GM19468 (cell line): ENCODE data around the gene ARHGEF17.

Source experiments
- ATAC-seq: cut with Tn5 transposase; IDR thresholded peaks from one replicate; pipeline ENCODE4 v1.9.1; 2021; ENCODE audit warnings: mild to moderate bottlenecking, moderate library complexity, moderate number of reproducible peaks; ENCODE audit not compliant: unreplicated experiment; ENCODE audit errors: extremely low read depth

The ARHGEF17 gene

GRCh38 chr11:73325036-73325981 lies 17.2 kb downstream of the ARHGEF17 start:
- ATAC-seq: peak; percentile 51

DNA sequence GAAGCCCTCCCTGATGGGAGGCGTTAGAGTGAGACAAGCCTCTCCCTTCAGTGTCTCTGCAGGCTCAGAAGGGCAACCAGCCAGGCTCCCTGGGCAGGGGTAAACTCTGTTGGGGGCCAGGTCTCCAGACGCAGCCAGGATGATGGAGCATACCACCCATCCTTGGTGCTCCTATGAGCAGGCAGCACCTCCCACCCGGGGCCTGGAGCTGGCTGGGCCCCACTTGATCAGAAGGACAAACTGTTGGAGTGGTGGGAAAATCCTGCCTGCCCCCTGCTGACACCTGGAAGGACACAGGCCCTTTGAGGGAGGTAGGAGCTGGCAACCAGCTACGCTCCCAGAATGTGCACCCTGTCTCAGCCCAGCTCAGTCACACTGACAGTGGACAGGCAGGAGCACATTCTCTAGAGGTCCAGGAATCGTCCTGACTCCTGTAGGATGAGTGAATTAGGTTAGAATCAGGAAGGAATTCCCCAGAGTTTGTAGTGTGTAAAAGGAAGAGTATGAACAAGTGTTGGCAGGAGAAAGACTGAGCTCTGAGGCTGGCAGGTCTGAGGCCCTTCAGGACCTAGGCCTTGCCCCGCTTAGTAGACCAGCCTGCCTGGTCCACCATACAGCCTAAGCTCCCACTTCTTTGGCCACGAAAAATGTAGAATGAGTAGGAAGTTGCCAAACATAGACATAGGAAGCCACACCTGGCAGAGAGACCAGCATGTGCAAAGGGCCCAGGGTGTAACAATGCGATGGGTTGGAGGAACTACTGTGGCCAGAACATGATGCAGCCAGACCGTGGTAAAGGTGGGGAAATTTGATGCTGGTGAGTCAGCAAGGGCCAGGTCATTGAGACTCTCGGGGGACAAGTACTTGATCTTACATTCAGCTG lies 19.1 kb downstream of the ARHGEF17 start:
- no peak for ATAC-seq

DNA sequence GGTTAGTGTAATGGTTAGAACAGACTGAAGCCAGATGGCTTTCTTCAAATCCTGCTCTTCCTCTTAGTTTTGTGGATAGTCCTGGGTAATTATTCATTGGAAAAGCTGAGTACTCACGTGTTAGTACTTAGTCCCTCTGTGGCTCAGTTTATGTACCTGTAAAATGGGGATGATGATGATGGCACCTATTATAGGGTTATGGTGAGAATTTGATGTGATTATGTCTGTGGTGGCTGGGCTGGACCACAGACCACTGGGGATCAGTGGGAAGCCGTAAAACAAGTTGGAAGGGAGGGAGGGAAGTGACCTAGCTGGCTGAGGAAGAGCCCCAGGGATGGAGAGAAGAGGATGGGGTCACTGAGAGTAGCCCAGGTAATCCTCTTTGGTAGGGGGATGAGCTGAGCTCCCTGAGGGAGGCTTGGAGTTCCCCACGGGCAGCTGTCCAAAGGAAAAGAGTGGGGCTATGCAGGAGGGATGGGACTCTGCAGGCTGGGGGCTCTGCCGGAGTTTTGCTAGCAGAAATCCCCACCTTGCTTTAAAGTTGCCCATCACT lies 19.8 kb downstream of the ARHGEF17 start:
- ATAC-seq: no peak

DNA sequence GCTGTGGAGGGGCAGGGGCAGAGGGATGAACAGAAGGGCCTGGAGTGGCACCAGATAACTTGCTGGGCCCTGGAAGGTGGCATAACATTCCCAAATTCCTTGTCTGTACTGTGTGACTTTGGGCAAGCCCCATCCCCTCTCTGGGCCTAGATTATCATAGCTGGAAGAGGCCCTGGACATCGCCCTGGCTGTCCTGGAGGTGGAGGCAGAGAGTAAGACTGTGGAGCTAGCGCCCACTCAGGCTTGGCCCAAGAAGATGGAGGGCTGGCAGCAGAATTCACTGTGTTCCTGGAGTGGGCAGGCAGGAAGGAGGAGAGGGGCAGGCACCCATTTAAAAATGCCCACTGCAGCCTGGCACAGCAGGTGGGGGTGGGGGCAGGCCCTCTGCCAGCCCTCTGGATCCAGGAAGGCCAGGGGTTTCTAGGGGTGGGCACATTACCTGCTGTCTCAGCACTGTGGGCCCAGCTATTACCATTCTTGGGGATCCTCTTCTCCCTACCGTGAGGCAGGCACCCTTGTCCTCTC lies 22.6 kb downstream of the ARHGEF17 start:
- ATAC-seq: no peak

GRCh38 chr11:73331138-73331916 lies 23.3 kb downstream of the ARHGEF17 start:
- no peak for ATAC-seq

DNA sequence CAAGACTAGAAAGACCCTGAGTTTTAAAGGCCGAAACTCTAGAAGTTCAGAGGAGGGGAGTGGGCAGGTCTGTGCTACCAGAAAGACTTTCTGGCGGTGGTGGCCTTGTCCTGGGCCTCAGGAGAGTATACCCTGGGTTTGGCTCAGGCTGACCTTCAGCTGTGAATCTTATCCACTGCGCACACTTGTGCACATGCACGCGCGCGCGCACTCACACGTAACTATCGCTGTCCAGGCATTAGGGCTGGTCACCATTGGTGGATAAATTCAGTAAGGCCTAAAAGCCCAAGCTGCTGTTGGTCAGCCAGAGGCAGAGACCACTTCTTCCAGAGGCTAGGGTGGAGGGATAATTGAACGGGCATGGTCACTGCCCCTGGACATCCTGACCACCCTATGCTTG lies 25.1 kb downstream of the ARHGEF17 start:
- ATAC-seq: no peak

DNA sequence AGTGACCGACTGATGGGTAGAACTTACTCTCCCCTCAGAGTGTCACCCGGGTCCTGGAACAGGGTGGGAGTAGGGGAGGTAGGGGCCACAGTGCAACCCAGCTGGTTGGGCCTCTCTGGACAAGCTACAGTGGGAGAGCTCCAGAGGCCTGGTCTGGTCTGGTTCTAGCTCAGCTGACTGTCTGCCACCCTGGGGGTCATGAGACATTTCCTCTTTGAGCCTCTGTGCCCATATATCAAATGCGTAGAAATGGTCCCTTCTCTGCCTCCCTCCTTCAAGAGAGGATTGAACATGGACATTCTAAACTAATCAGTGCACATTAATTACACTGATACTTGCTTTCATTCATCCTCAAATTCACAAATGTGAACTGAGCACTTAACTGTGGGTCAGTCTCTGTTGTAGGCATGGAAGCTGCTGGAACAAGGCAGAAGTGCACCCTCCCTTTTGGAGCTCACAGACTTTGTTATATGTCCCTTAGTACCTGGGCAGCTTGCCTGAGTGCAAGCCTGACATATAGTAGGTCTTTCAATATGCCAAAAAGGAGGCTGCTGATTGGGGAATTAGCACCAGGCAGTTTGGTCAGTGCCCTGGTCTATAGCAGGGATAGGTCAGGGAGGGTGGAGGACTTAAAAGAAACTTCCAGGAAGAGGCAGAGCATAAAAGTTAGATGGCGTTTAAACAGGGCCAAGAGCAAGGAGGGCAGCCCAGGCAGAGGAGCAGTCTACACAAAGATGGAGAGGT lies 25.7 kb downstream of the ARHGEF17 start:
- ATAC-seq: no peak

- no peak for ATAC-seq
These were observed 26.5 kb downstream of the ARHGEF17 start for GRCh38 chr11:73334384-73335203.

GRCh38 chr11:73335204-73335923 lies 27.3 kb downstream of the ARHGEF17 start:
- ATAC-seq: no peak

GRCh38 chr11:73337846-73338245 lies 29.8 kb downstream of the ARHGEF17 start:
- ATAC-seq: no peak

GRCh38 chr11:73338279-73338678 lies 30.2 kb downstream of the ARHGEF17 start:
- ATAC-seq: no peak

GRCh38 chr11:73340164-73340563 lies 32.1 kb downstream of the ARHGEF17 start:
- no peak for ATAC-seq

GRCh38 chr11:73342633-73343032 lies 34.6 kb downstream of the ARHGEF17 start:
- ATAC-seq: no peak

DNA sequence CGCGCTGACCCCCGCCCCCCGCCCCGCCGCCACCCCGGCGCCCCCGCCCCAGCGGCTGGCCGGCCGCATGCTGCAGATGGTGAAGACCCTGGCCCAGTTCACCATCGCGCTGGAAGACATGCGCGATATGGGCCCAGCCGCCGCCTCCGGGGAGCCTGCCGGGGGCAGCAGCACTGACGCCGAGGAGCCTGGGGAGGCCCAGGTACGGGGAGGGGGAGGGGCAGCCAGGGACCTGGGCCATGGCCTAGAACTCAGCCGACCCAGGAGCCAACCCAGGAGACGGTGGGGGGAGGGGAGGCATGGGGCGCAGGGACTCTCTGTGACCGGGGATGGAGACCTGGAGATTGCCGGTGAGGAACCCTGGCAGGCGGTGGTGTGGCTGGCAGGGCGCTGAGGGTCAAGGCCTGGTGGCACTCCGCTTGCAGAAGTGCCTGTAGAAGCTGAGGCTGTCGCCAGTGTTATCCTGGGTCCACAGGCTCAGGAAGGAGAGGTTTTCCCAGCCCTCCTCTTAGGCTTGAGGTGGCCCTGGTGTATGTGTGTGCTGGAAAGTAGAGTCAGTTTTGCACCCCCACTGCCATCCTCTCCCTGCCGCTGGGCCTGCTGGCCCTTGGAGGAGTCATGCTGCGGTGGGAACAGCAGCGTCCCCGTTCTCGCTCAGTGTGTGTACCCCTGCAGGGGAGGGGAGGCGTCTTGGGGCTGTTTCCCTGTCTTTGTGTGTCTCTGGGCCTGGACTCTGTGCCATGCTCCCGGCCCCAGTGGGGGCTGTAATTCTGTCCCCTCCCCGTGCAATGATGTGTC lies 35.2 kb downstream of the ARHGEF17 start:
- ATAC-seq: no peak

- ATAC-seq: no peak
These were observed 36.1 kb downstream of the ARHGEF17 start for GRCh38 chr11:73344191-73344607.

DNA sequence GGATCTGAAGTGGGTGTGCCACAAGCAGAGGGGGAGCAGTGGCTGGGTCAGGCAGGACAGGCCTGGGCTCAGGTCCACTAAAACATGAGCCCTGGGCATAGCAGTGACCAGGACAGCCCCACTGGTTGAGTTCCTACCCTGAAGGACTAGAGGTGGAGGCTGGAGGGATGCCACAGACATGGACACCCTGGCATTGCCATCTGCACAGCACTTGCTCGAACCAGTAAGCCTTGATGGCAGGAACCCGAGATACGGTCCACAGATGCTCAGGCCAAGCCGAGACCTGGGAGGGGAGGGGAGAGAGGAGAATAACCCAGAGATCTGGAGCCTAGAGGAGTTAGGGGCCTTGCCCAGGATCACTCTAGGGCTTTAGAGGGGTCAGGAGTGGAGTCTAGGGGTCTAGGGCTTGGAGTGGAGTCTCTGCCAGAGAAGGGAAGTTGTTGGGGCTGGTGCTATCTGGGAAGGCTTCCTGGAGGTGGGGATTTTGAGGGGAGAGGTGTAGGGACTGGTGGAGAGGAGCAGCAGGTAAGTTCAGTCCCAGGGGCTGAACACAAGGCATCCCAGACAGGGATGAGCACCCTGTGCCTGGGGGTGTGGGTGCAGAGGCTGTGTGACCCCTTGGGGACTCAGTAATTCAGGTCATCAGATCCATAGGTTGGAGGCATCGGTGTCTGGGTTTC lies 37.5 kb downstream of the ARHGEF17 start:
- no peak for ATAC-seq
